Ammon's horn (tissue), 1 donor: ENCODE measurements around the gene KCNJ1.

Experiments
- DNase-seq: peaks from one replicate; pipeline ENCODE4 v3.0.0-alpha.2; 2016; ENCODE audit warnings: low spot score

Gene KCNJ1

DNA sequence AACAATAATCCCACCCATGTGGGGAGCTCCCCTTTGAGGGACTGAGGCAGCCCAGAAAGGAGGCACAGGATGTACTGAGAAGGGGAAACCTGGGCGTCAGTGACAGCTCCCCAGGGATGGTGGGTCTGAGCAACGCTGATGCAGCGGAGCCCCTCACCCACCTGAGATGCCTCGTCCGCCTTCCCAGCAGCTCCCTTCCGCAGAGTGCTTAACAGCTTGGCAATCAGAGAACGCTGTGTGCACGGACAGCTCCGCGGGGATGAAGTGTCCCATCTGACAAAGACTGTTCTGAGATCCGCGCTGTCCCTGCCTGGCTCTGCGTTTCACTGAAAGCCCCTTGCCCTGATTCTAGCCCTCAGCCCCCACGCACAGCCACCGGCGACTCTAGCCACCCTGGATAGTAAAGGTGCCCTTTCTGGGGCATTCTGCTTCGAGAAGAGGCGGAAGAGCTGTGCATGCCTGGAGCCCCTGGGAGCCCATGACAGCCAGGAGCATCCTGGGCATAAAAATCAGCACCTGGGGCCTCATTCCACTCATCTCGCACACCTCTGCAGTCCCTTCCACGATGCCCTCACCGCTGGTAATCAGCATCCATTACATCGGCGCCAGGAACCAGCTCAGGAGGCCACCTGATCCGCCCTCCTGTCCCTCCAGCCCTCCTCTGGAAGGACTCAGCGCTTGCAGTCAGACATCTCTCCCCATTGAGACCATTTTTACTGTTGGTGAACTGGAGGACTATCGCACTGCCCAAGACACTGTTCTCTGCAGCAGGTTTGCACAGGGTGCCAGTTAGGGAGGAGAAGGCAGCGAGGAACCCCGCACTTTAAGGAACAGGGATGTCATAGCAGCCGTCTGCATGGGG lies 34.8 kb upstream of the KCNJ1 start:
- no peak for DNase-seq

DNA sequence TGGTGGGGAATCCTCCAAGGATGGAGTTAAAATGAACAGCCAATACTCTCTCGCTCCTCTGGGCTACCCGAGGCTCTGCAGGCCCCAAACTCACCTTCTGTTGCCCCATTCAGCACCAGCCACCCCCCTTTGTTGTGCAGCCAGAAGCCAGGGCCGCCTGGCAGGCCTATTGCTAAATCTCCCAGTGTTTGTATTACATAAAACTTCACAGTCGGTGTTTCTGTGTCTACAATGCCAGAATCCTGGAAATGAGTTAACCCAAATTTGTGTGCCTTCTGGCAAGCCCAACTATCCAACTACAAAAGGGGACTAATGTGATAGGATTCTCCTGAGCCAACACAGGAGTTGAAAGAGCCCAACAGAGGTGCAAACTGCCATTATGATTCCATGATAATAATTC lies 33.4 kb upstream of the KCNJ1 start:
- no peak for DNase-seq

DNA sequence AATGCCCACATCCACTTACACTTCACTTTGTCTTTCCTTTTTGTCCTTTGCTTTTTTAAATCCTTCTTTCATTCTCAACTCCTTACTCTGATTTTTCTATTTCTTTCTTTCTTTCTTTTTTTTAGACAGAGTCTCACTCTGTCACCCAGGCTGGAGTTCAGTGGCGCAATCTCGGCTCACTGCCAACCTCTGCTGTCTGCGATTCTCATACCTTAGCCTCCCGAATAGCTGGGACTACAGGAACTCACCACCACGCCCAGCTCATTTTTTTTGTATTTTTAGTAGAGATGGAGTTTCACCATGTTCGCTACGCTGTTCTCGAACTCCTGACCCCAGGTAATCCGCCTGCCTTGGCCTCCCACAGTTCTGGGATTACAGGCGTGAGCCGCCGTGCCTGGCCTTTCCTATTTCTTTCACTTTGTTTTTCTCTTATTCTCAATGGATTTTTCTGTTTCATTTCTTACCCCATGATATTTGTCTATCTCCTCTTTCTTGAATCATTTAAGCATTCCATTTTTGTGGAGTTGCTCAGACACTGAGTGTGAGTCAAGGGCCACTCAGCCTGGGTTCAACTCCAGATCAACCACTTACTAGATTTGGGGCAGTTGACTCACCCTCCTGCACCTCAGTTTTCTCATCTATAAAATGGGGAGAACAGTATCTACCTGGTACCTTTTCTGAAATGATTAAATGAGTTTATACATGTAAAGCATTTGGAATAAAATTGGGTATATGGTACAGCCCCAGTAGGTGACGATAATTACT lies 31.7 kb upstream of the KCNJ1 start:
- no peak for DNase-seq

DNA sequence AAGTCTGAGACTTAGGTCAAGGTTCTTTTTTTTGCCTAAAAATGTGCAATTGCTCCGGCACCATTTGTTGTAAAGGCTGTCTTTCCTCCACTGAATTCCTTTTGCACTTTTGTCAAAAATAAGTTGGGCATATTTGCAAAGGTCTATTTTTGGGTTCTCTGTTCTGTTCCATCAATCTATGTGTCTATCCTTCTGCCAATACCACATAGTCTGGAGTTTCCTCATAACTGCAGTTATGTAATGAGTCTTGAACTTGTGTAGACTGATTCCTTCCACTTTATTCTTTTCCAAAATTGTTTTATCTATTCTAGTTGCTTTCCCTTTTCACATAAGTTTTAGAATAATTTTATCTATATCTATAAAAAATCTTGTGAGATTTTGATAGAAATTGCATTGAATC lies 30.7 kb upstream of the KCNJ1 start:
- DNase-seq, result no peak

DNA sequence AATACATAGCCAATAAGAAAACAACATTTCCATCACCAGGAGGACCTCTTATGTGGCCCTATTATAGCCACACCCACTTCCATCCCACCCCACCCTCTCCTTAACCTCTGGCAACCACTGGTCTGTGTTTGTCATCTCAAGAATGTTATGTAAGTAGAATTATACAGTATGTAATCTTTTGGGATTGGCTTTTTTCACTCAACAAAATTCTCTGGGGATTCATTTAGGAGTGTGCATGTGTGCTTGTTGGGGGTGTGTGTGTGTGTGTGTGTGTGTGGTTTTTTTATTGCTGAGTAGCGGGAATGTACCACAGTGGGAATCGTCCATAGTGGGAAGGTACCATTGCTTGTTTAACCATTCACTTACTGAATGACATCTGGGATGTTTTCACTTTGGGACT lies 29.3 kb upstream of the KCNJ1 start:
- DNase-seq, result no peak

DNA sequence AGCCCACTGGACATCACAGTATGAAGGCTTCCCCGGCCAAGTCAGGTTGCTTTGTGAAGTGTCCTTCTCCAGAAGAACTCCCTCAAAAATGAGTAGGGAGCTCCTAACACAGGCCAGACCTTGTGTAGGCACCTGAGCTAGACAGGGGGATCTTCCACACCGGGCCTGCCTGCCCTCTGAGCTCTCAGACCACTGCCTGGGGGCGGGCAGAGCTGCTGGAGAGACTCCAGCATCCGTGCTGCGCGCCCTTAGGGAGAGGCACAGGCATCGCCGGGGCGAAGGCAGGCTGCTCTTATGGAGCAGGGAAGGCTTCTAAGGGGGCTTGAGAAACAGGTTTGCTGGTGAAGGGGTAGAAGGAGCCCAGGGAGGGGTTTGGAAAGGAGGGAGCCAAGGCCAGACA lies 28.4 kb upstream of the KCNJ1 start:
- no peak for DNase-seq

DNA sequence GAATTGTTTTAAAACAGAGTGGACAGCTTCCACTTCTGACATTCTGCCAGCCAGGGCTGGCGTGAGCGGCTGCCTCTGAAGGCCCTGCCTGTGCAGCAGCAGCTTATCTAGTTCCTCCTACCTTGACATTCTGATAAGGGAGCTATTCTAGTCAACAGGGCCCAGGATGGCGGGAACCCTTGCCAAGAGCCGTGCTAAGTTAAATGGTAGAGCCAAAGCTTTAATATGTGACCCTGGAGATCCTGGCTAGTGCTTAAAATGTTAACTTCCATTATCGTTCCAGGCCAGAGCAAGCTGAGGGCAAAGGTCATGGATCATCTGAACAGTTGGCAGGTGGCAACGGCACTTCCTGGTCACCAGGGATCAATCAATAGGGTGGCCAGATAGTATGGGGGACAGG lies 27.6 kb upstream of the KCNJ1 start:
- no peak for DNase-seq

DNA sequence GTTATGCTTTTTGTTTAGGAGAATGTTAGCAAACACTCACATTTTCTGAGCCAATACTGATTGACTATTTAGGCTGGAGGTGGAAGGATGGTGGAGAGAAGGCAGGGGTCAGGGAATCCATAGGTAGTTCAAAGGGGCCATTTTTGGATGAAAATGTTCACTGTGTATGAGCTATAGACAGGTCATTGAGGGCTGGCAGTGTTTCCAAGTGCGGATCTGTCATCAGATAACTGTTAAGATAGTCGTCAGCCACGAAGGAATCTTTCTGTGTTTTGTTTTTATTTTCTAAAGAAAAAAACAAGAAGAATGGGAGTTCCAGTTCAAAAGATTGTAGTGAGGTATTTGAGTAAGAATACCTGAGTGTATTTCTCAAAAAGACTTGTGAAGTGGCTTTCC lies 27.2 kb upstream of the KCNJ1 start:
- DNase-seq, result no peak

DNA sequence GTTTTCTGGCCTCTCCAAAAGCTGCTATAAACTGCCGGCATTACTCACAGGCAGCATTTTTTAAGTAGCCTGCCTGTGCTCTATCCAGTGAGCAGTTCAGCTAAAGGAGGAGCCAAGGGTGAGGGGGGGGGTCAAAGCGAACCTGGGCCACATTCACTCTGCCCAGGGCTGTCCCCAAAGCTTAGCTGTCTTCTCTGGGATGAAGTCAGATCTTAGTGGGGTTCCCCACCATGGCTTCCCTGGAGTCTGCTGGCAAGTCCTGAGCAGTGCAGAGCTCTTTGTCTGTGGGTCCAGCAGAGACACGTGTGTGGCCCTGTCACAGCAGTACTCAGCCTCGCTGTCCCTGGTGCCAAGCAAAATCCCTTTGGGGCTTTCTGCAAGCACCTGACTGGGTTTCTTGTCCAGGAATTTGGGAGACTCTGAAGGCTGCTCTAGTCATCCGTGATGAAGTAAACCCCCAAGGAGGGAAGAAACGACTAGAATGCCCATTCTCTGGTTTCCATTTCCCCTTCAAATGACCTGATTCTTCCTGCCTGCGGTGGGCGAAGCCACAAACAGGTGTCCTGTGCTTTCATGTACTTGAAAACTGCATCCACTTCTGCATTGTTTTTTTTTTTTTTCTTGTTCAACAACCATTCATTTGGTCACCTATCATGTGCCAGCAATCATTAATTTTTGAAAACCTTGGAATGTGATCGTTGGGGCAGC lies 26.6 kb upstream of the KCNJ1 start:
- no peak for DNase-seq

DNA sequence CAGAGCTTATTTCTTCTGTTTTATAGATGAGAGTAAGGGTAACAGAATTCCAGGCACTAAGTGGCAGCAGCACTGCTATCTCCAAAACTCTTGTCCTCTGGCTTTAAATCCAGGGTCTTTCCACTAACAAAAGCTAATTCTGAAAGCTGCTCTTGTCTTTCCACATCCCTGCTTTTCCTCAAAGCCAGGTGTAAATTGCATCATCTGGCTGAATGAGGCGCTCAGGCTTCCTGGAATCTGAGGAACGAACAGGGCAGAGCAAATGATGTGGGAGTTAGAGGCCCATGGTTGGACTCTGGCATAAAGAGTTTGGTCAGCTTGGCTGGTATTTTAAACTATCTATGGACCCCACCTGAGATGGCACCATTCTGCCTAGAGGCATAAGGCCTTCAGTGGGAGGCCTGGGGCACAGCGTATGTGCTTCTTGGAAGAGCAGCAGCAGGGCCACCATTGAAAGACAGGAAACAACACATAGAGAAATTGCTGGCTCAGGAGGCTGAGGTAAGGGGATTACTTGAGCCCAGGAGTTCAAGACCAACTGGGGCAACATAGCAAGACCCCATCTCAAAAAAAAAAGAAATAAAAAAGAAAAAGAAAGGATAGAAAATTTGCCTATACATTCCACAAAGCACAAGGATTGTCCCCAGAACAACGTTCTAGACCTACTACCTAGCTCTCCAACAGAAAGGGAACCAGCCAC lies 25.9 kb upstream of the KCNJ1 start:
- no peak for DNase-seq

DNA sequence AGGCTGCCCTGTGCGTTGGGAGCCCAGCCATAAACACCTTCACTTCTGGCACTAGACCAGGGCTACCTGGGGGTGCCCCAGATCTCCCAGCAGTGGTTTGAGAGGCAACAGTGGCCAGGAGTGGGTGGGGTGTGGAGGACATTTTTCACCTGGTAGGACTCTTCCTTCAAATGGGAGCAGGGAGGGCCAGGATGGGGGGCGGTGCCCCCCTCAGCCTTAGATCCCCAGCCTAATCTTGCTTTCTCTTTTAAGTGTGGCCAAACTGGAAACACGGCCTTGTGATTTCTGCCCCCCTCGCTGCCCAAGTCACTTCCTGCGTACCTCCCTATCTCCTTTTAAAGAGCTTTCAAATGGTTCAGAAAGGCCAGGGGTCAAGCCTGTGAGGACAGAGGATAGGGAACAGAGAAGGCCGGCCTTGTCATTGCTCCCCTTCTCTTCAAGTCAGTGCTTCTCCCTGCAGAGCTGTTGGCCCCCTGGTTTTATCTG lies 24.9 kb upstream of the KCNJ1 start:
- no peak for DNase-seq

DNA sequence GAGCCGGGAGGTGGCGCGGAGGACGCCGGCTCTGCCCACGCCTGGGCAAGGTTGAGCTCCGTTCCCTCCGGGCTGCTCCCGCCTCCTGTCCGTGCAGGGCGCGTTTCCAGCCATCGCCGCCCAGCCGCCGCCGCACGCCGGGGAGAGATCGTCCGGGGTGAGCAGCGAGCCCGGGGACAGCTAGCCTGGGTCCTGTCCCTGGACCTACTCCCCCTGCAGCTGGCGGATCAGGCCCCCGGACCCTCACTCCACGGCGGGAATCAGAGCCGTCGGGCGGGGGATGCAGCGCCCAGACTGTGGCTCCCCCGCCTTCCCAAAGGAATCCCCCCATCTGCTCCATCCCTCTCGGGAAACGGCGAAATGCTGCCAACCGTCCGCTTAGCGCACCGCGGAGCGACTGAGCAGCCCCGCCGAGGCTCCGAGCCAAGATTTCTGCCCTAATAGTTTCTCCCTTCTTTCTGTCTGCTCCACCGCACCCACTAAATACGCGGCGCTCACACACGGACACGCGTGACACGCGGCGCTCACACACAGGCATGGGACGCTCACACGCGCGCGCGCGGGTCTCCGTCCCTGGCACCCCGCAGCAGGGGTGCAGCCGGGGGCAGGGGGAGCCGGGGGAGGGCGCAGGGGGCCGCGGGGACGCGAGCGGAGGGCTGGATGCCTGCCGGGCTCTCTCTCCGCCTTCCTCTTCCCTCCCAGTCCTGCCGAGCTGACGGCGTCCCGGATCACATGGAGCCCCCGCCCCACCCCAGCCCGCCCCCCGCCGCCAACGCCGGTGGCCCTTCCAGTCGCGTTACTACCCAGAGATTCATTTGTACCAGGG lies 23.7 kb upstream of the KCNJ1 start, which contains the start of gene KCNJ5:
TSS of gene KCNJ5 (plus strand) at position 814 of the 826 bp plus-strand sequence. CDS start 19,918 bp downstream, outside the sequence.
- DNase-seq, result no peak

DNA sequence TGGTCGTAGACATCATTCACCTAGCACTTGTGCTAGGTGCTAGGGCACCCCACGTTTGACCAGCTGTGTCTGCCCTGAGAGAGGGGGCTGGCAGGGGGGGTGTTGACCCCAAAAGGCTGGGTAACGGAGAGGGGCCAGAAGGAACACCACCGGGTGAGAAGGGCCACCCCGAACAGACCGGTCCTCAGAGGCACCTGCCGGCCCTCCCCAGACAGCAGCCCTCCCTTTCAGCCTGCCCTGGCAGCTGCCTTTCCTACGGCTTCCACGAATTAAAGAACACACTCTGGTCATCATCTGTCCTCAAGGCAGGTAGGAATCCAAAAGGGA lies 23.1 kb upstream of the KCNJ1 start:
- no peak for DNase-seq

DNA sequence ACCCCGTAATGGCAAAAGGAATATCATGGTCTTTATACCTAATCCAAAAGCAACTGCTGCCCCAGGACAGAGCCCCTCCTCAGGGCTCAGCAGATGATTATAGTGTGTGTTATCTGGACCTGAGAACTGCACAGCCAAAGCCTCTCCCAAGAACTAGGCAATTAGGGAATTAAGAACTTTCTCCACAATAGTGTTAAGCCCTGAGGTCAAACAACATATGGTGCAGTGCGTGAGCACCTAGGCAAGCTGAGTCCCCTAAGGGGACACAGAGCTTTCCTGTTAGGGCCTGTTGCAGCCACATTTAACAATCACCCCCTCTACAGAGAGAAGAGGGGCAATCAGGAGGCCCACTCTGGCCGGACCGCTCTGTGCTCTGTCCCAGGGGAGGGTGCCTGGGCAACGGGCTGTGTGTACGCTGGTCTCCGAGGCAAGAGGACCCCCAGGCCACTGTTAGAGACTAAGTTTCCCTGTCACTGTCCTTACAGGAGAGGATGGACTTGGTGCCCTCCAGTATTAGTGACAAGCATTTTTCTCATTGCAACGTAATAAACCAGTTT lies 22.6 kb upstream of the KCNJ1 start:
- no peak for DNase-seq

DNA sequence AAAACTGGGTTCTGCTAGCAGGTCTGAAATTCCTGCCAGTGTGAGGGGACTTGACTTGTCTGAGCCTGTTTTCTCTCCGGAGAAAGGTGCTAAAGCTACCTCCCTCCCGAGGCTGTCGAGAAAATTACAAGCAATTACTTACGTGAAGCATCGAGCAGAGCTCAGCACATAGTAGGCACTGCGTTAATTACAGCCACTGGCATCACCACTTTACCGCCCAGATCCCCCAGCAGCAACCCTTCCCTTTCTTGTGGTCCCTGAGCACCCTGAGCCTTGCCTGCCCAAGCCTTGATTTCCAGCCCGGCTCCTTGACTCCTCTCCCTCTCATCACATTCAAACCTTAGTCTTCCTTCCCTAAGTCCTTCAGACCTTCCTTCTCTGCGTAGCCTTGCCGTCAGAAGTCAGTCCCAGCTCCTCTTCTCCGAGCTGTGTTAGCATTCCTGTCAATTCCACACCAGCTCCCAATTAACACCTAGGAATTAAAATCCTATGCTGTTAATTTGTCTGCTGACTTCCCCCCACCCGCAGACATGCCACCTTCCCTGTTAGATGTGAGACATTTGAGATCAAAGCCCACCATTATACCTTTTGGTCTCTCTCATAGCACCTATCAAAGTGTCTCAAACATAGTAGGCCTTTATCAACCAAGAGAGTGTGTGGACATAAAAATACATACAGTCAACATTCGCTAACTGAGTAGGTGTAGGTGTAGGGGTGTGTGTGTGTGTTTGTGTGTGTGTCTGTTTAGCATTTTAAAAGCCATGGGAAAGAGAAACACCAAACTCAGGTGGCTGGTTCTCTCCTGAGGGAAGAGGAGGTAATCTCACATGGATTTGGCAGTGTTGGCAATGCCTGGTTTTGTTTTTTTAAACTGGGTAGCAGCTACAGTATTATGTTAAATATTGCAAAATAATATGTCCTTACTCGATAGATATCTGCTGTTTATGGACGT lies 21.2 kb upstream of the KCNJ1 start:
- DNase-seq, result no peak

DNA sequence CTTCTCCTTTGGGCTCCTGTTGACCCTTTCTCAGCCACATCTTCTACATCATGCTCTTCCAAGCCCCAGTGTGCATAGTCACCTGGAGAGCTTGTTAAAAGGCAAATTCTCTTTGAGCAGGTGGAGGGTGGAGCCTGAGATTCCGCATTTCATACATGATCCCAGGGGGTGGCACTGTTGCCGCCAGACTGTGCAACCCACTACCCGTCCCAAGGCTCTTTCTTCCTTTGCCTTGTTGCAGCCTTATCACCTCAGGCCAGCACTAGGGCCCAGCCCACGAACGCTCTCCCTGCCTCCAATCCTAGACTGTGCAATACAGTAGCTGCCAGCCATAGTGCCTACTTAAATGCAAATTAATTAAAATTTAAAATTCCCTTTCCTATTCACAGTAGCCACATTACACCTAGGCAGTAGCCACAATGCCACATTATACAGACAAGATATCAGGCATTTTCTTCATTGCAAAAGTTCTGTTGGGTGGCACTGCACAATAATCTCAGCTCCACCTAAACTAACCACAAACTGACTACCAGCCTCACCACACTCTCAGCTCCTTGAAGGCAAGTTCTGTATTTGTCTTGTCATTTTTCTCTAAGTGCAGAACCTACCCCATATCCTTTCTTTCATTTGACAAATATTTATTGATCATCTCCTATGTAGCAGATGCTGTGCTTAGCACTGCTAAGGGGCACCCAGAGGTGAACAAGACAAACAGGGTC lies 19.5 kb upstream of the KCNJ1 start:
- no peak for DNase-seq

DNA sequence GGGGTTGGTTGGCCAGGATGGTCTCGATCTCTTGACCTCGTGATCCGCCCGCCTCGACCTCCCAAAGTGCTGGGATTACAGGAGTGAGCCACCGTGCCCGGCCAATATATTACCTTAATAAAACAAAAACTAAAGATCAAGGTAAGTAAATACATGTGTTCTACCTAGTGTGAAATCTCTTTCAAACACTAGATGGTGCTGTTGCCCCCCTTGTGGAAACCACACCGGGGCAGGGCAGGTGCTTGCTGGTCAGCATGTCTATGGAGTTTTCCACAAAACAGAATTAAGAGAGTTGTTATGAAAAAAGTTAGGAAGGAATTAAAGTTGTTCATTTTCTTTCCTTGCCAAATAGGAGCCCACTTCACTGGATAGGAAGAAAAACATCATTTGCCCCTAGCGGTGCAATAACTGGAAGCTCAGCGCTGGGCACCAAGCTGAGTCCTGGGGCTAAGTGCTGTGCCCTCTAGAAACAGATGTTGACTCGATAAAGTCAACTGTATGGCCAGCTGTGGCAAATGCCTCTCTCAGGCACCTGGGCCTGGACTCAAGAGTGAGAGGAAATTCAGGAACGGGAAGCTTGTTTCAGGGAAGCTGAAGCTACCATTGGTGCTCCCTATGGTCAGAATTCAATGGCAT lies 17.7 kb upstream of the KCNJ1 start:
- DNase-seq, result peak; percentile 84

DNA sequence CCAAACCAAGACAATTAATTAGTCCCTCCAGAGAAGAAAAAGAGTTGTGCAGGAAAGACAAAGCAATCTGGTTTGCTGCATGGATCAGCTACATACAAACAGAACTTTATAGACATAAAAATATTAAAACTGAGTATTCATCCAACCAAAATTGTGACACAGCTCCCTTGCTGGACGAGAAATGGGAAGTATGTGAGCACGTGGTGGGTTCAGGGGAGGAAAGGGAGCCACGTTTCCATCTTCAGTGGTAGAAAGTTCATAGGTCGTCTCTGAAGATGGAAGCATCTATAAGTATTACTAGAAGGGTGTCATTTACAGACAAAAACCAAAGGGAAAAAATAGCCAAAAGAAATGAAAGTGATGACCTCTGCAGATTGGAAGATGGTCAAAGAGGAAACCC lies 17.0 kb upstream of the KCNJ1 start:
- no peak for DNase-seq

DNA sequence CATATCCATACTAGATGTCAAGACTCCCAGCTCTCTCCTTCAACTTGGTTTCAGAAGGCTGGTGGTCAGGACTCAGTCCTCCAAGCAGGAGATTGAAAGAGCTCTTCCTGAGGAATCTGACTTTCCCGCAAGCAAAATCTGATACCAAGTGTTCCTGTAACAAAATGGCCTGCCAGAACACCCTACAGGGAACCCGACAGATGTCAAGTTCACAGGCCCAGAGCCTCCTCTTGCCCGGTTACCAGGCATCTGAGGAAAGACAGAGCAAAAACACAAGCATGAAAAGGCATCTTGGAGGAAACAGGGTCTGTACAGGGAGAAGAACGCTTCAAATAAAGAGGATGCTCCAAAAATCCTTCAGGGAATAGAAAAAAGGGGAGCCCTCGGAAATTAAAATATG lies 15.4 kb upstream of the KCNJ1 start:
- no peak for DNase-seq
